Hepatocyte (in vitro differentiated cells): ENCODE data around the gene LRRK2.

Experiments used
- CTCF ChIP-seq: fragments of 200-600 bp; sonication (generic); IDR thresholded peaks from 2 replicates; pipeline ENCODE4 v1.5.1; 2016; ENCODE audit warnings: antibody characterized with exemption, mild to moderate bottlenecking; ENCODE audit not compliant: poor library complexity
- EZH2 ChIP-seq: fragments of 200-600 bp; sonication (generic); IDR thresholded peaks from 2 replicates; pipeline ENCODE4 v1.6.1; 2016; ENCODE audit warnings: antibody characterized with exemption, mild to moderate bottlenecking, borderline replicate concordance

- TF ChIP-seq EZH2: no peak
- TF ChIP-seq CTCF: peak; percentile 59
Observed at GRCh38 chr12:40325349-40325960, 100.7 kb downstream of the LRRK2 start.
